OCI-LY3 (cell line): ENCODE results near the gene ULBP1.

ENCODE experiments used
- EZH2phosphoT487 ChIP-seq: fragments of 200-600 bp; shearing (Covaris generic); IDR thresholded peaks from 2 replicates; pipeline ENCODE4 v1.6.1; 2018; ENCODE audit warnings: antibody characterized with exemption, mixed run types, low read depth
- TF ChIP-seq, protein P1 (sequence below): fragments of 200-600, 300-600 bp; sonication (generic); IDR thresholded peaks from 2 replicates; pipeline ENCODE4 v1.5.1; 2014; ENCODE audit warnings: antibody characterized with exemption, low read length, low read depth

- TF ChIP-seq, protein P1, sequence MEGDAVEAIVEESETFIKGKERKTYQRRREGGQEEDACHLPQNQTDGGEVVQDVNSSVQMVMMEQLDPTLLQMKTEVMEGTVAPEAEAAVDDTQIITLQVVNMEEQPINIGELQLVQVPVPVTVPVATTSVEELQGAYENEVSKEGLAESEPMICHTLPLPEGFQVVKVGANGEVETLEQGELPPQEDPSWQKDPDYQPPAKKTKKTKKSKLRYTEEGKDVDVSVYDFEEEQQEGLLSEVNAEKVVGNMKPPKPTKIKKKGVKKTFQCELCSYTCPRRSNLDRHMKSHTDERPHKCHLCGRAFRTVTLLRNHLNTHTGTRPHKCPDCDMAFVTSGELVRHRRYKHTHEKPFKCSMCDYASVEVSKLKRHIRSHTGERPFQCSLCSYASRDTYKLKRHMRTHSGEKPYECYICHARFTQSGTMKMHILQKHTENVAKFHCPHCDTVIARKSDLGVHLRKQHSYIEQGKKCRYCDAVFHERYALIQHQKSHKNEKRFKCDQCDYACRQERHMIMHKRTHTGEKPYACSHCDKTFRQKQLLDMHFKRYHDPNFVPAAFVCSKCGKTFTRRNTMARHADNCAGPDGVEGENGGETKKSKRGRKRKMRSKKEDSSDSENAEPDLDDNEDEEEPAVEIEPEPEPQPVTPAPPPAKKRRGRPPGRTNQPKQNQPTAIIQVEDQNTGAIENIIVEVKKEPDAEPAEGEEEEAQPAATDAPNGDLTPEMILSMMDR, result no peak
- TF ChIP-seq EZH2phosphoT487, result no peak
These were observed 13.3 kb upstream of the ULBP1 start for GRCh38 chr6:149950423-149950822.
